ENCODE results near the gene SLC26A8. TPM values are rescaled to one million over a fixed set of nuclear protein-coding genes. Genes with fewer than 3 reads are reported as not detected.

SLC26A8 gene
- total RNA-seq, 1 donor from 2014 or later: not detected

GRCh38 chr6:36068012-36068392 is 43.6 kb upstream of the SLC26A8 start:
- H3K27me3 ChIP-seq (ENCODE audit: insufficient read depth, low read length): no peaks in the 10 kb centered on the region
- H3K27ac ChIP-seq (ENCODE audit: low read depth, low read length): no peak overlapping the region
- H3K79me2 ChIP-seq (ENCODE audit: insufficient read depth, low read length): peaks cover 84% of the 10 kb centered on the region
- peaks cover 32% of the 10 kb centered on the region for H3K4me1 Mint-ChIP-seq (ENCODE audit: low read depth, unreplicated experiment)
- H3K27ac Mint-ChIP-seq (ENCODE audit: unreplicated experiment): no peak overlapping the region
- H3K36me3 ChIP-seq (ENCODE audit: insufficient read depth, low read length): peaks cover under 1% of the 10 kb centered on the region
- no peak for TF ChIP-seq CTCF (IDR thresholded peaks at IDR 0.05; ENCODE audit: insufficient read depth, low read depth, low read length)
- no peak for TF ChIP-seq EZH2 (IDR thresholded peaks at IDR 0.05; ENCODE audit: insufficient read depth, low read length)
- H3K4me2 ChIP-seq (ENCODE audit: low read length): no peak overlapping the region
- DNase-seq (ENCODE audit: low read depth) (no peak), FAIRE-seq (no peak)
- H4K20me1 ChIP-seq (ENCODE audit: insufficient read depth, low read length): peaks cover 86% of the 10 kb centered on the region
- H3K4me3 Mint-ChIP-seq (ENCODE audit: unreplicated experiment): no peak overlapping the region
- peaks cover 3% of the 10 kb centered on the region for H3K4me1 ChIP-seq (ENCODE audit: insufficient read depth, low read length)
- no peak overlapping the region for H3K9ac ChIP-seq (ENCODE audit: low read length)
- H3K4me3 ChIP-seq (ENCODE audit: insufficient read depth, low read depth, low read length): no peak overlapping the region
- H2AFZ ChIP-seq (ENCODE audit: low read depth, low read length): no peak overlapping the region
- H3K9me3 Mint-ChIP-seq (ENCODE audit: unreplicated experiment): no peaks in the 10 kb centered on the region
- H3K36me3 Mint-ChIP-seq (ENCODE audit: low read depth, unreplicated experiment): peaks cover 3% of the 10 kb centered on the region
- no peaks in the 10 kb centered on the region for H3K27me3 Mint-ChIP-seq (ENCODE audit: low read depth, unreplicated experiment)
- H3K9me3 ChIP-seq (ENCODE audit: insufficient read depth, low read depth, low read length): no peaks in the 10 kb centered on the region

GRCh38 chr6:36067374-36068011 is 43.1 kb upstream of the SLC26A8 start:
- no peak overlapping the region for H2AFZ ChIP-seq (ENCODE audit: low read depth, low read length)
- Mint-ChIP-seq H3K4me3 (ENCODE audit: unreplicated experiment) (no peak overlapping the region), H3K4me1 (ENCODE audit: low read depth, unreplicated experiment) (peaks cover 32% of the 10 kb centered on the region), H3K9me3 (ENCODE audit: unreplicated experiment) (no peaks in the 10 kb centered on the region), H3K36me3 (ENCODE audit: low read depth, unreplicated experiment) (peaks cover 3% of the 10 kb centered on the region), H3K27me3 (ENCODE audit: low read depth, unreplicated experiment) (no peaks in the 10 kb centered on the region), H3K27ac (ENCODE audit: unreplicated experiment) (peak overlapping the region; percentile 4)
- no peaks in the 10 kb centered on the region for H3K27me3 ChIP-seq (ENCODE audit: insufficient read depth, low read length)
- no peak for FAIRE-seq
- no peak overlapping the region for H3K4me2 ChIP-seq (ENCODE audit: low read length)
- H3K4me3 ChIP-seq (ENCODE audit: insufficient read depth, low read depth, low read length): no peak overlapping the region
- peak; percentile 60 for DNase-seq (ENCODE audit: low read depth)
- H3K36me3 ChIP-seq (ENCODE audit: insufficient read depth, low read length): peaks cover 3% of the 10 kb centered on the region
- H4K20me1 ChIP-seq (ENCODE audit: insufficient read depth, low read length): peaks cover 90% of the 10 kb centered on the region
- peaks cover 86% of the 10 kb centered on the region for H3K79me2 ChIP-seq (ENCODE audit: insufficient read depth, low read length)
- no peak overlapping the region for H3K27ac ChIP-seq (ENCODE audit: low read depth, low read length)
- H3K4me1 ChIP-seq (ENCODE audit: insufficient read depth, low read length): peaks cover 3% of the 10 kb centered on the region
- H3K9me3 ChIP-seq (ENCODE audit: insufficient read depth, low read depth, low read length): no peaks in the 10 kb centered on the region
- H3K9ac ChIP-seq (ENCODE audit: low read length): no peak overlapping the region
- TF ChIP-seq CTCF (IDR thresholded peaks at IDR 0.05; ENCODE audit: insufficient read depth, low read depth, low read length) (no peak), EZH2 (IDR thresholded peaks at IDR 0.05; ENCODE audit: insufficient read depth, low read length) (no peak)

- H4K20me1 ChIP-seq (ENCODE audit: insufficient read depth, low read length): peaks cover 89% of the 10 kb centered on the region
- Mint-ChIP-seq H3K27ac (ENCODE audit: unreplicated experiment) (no peak overlapping the region), H3K36me3 (ENCODE audit: low read depth, unreplicated experiment) (peaks cover 3% of the 10 kb centered on the region), H3K9me3 (ENCODE audit: unreplicated experiment) (no peaks in the 10 kb centered on the region), H3K27me3 (ENCODE audit: low read depth, unreplicated experiment) (no peaks in the 10 kb centered on the region), H3K4me3 (ENCODE audit: unreplicated experiment) (no peak overlapping the region), H3K4me1 (ENCODE audit: low read depth, unreplicated experiment) (peaks cover 32% of the 10 kb centered on the region)
- no peak overlapping the region for H3K4me3 ChIP-seq (ENCODE audit: insufficient read depth, low read depth, low read length)
- TF ChIP-seq EZH2 (IDR thresholded peaks at IDR 0.05; ENCODE audit: insufficient read depth, low read length) (no peak), CTCF (IDR thresholded peaks at IDR 0.05; ENCODE audit: insufficient read depth, low read depth, low read length) (no peak)
- no peak overlapping the region for H3K9ac ChIP-seq (ENCODE audit: low read length)
- peaks cover 3% of the 10 kb centered on the region for H3K4me1 ChIP-seq (ENCODE audit: insufficient read depth, low read length)
- no peak overlapping the region for H2AFZ ChIP-seq (ENCODE audit: low read depth, low read length)
- H3K79me2 ChIP-seq (ENCODE audit: insufficient read depth, low read length): peaks cover 85% of the 10 kb centered on the region
- peaks cover 3% of the 10 kb centered on the region for H3K36me3 ChIP-seq (ENCODE audit: insufficient read depth, low read length)
- no peak for DNase-seq (ENCODE audit: low read depth)
- no peaks in the 10 kb centered on the region for H3K27me3 ChIP-seq (ENCODE audit: insufficient read depth, low read length)
- no peak overlapping the region for H3K4me2 ChIP-seq (ENCODE audit: low read length)
- no peak for FAIRE-seq
- no peak overlapping the region for H3K27ac ChIP-seq (ENCODE audit: low read depth, low read length)
- H3K9me3 ChIP-seq (ENCODE audit: insufficient read depth, low read depth, low read length): no peaks in the 10 kb centered on the region
These were observed 42.4 kb upstream of the SLC26A8 start for GRCh38 chr6:36066817-36067216.
